Measurements from ENCODE around the gene MYO5B. TPM values are rescaled to one million over a fixed set of nuclear protein-coding genes. Genes with fewer than 3 reads are reported as not detected.

Gene MYO5B
- polyA plus RNA-seq, 1 of the 3 experiments (the other 2 are of a cell fraction): 1.3 TPM

DNA sequence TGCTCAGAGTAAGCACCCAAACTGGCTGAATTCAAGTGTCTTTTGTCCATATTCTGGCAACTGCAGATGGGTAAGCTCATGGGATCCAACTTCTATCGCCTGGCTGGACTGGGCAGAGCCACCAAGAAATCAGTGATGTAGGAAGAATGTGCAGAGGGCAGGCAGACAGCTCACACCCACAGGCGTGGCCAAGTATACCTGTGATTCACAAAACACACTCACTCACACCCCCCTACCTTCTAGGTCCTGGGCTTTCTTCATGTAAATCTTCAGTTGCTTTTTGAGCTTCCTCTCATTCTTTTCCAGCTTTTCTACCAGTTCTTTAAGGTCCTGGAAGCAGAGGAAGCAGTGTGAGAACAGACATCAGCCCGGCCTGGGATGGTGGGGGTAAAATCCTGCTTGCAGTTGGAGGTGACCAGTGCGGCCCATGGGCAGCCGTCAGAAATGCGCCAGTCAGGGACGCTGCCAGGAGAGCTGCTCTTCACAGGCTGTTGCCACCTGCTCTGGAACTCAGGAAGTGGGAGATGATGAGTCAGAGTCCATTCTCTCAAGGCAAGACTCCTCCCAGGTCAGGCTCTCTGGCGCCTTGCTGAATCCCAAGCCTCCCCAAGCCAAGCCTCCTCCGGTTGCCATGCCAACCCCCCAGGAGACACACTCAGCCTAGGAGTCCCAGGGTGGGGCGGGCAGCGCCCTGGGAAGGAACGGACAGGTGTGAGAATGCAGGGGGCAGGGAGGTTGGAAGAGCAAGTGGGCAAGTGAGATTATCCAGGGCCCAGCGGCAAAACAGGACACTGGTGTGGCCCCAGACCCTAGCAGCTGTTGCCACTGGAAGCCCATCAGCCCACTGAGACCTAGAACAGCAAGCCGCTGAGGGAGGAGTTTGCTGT lies 345.4 kb downstream of the MYO5B start (continued):
- TF ChIP-seq, protein P1, sequence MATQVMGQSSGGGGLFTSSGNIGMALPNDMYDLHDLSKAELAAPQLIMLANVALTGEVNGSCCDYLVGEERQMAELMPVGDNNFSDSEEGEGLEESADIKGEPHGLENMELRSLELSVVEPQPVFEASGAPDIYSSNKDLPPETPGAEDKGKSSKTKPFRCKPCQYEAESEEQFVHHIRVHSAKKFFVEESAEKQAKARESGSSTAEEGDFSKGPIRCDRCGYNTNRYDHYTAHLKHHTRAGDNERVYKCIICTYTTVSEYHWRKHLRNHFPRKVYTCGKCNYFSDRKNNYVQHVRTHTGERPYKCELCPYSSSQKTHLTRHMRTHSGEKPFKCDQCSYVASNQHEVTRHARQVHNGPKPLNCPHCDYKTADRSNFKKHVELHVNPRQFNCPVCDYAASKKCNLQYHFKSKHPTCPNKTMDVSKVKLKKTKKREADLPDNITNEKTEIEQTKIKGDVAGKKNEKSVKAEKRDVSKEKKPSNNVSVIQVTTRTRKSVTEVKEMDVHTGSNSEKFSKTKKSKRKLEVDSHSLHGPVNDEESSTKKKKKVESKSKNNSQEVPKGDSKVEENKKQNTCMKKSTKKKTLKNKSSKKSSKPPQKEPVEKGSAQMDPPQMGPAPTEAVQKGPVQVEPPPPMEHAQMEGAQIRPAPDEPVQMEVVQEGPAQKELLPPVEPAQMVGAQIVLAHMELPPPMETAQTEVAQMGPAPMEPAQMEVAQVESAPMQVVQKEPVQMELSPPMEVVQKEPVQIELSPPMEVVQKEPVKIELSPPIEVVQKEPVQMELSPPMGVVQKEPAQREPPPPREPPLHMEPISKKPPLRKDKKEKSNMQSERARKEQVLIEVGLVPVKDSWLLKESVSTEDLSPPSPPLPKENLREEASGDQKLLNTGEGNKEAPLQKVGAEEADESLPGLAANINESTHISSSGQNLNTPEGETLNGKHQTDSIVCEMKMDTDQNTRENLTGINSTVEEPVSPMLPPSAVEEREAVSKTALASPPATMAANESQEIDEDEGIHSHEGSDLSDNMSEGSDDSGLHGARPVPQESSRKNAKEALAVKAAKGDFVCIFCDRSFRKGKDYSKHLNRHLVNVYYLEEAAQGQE (IDR thresholded peaks at IDR 0.05; ENCODE audit: low read depth, low read length): 0 out of 2 replicates have a peak, but pooled peaks have one; percentile 21

DNA sequence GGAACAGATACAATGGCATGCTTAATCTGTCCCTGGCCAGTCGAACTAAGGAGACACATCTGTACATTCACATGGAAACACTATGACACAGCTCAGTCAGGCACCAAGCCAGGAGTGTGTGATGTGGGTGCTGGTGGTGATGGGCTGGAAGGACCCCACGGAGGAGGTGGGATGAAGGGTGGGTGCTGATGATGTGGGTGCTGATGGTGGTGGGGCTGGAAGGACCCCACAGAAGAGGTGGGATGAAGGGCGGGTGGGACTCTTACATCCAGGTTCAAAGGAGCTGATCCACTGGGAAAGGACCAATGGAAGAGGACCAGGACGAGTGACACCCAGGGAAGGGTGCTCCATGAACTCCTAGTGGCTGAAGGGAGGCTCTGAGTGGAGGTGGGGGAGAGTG lies 346.8 kb downstream of the MYO5B start:
- ChIA-PET POLR2A (no interaction called here), CTCF (interaction anchor here (4.1 to 10.9 kb wide), 2 partner anchors 12 to 337 kb away, joined by 24 to 110 read pairs; no protein-coding TSS in a partner anchor)
- H3K9ac ChIP-seq: no peak overlapping the region
- H3K27me3 ChIP-seq (ENCODE audit: insufficient read depth): no peaks in the 10 kb centered on the region
- H3K9me2 ChIP-seq: no peaks in the 10 kb centered on the region
- TF ChIP-seq SIN3A (IDR thresholded peaks at IDR 0.05; ENCODE audit: borderline replicate concordance, low read depth, low read length) (no peak), CHD2 (IDR thresholded peaks at IDR 0.05; ENCODE audit: low read length, partially characterized antibody) (no peak), SMC3 (IDR thresholded peaks at IDR 0.05; ENCODE audit: low read depth, low read length) (no peak), TEAD4 (IDR thresholded peaks at IDR 0.05; ENCODE audit: borderline replicate concordance, insufficient read depth) (no peak), RFX5 (IDR thresholded peaks at IDR 0.05; ENCODE audit: low read length) (no peak), JUND (IDR thresholded peaks at IDR 0.05) (no peak), TAF1 (IDR thresholded peaks at IDR 0.05; ENCODE audit: borderline replicate concordance, low read depth, low read length) (no peak), MXI1 (IDR thresholded peaks at IDR 0.05; ENCODE audit: low read depth, low read length) (no peak), TCF12 (IDR thresholded peaks at IDR 0.05) (no peak), EP300 (IDR thresholded peaks at IDR 0.05; ENCODE audit: borderline replicate concordance in 1 of 2, low read depth in 1 of 2, low read length in 1 of 2) (no peak), NFIC (IDR thresholded peaks at IDR 0.05; ENCODE audit: borderline replicate concordance) (no peak), ELF1 (IDR thresholded peaks at IDR 0.05) (no peak), EZH2phosphoT487 (IDR thresholded peaks at IDR 0.05; ENCODE audit: borderline replicate concordance, low read depth) (no peak), RCOR1 (IDR thresholded peaks at IDR 0.05; ENCODE audit: low read length) (no peak)
- TF ChIP-seq, protein P2, sequence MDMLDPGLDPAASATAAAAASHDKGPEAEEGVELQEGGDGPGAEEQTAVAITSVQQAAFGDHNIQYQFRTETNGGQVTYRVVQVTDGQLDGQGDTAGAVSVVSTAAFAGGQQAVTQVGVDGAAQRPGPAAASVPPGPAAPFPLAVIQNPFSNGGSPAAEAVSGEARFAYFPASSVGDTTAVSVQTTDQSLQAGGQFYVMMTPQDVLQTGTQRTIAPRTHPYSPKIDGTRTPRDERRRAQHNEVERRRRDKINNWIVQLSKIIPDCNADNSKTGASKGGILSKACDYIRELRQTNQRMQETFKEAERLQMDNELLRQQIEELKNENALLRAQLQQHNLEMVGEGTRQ (IDR thresholded peaks at IDR 0.05; ENCODE audit: borderline replicate concordance, low read depth, low read length): no peak
- TF ChIP-seq, protein P3, sequence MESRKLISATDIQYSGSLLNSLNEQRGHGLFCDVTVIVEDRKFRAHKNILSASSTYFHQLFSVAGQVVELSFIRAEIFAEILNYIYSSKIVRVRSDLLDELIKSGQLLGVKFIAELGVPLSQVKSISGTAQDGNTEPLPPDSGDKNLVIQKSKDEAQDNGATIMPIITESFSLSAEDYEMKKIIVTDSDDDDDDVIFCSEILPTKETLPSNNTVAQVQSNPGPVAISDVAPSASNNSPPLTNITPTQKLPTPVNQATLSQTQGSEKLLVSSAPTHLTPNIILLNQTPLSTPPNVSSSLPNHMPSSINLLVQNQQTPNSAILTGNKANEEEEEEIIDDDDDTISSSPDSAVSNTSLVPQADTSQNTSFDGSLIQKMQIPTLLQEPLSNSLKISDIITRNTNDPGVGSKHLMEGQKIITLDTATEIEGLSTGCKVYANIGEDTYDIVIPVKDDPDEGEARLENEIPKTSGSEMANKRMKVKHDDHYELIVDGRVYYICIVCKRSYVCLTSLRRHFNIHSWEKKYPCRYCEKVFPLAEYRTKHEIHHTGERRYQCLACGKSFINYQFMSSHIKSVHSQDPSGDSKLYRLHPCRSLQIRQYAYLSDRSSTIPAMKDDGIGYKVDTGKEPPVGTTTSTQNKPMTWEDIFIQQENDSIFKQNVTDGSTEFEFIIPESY (IDR thresholded peaks at IDR 0.05; ENCODE audit: borderline replicate concordance, low read depth): no peak
- TF ChIP-seq, protein P4, sequence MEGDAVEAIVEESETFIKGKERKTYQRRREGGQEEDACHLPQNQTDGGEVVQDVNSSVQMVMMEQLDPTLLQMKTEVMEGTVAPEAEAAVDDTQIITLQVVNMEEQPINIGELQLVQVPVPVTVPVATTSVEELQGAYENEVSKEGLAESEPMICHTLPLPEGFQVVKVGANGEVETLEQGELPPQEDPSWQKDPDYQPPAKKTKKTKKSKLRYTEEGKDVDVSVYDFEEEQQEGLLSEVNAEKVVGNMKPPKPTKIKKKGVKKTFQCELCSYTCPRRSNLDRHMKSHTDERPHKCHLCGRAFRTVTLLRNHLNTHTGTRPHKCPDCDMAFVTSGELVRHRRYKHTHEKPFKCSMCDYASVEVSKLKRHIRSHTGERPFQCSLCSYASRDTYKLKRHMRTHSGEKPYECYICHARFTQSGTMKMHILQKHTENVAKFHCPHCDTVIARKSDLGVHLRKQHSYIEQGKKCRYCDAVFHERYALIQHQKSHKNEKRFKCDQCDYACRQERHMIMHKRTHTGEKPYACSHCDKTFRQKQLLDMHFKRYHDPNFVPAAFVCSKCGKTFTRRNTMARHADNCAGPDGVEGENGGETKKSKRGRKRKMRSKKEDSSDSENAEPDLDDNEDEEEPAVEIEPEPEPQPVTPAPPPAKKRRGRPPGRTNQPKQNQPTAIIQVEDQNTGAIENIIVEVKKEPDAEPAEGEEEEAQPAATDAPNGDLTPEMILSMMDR (IDR thresholded peaks at IDR 0.05): no peak
- TF ChIP-seq, protein P5, sequence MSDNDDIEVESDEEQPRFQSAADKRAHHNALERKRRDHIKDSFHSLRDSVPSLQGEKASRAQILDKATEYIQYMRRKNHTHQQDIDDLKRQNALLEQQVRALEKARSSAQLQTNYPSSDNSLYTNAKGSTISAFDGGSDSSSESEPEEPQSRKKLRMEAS (IDR thresholded peaks at IDR 0.05; ENCODE audit: low read depth): no peak
- no peak for DNase-seq
- 90% methylated on average over 3 of the region's 4 CpGs for WGBS (ENCODE audit: low lambda C conversion rate)
- H4K20me1 ChIP-seq (ENCODE audit: insufficient read depth): no peaks in the 10 kb centered on the region
- peaks cover 5 to 15% of the 10 kb centered on the region in 2 experiments; a peak in 3 of 4 replicates for H3K4me1 ChIP-seq (ENCODE audit: control insufficient read depth in 1 of 2, insufficient read depth in 2 of 2, low read depth in 1 of 2, low read length in 1 of 2)
- no peak overlapping the region for H3K4me2 ChIP-seq
- H2AFZ ChIP-seq (ENCODE audit: low read depth): no peak overlapping the region
- no peak overlapping the region for H3K27ac ChIP-seq (ENCODE audit: low read depth in 2 of 2, low read length in 1 of 2)
- no peaks in the 10 kb centered on the region for H3K79me2 ChIP-seq (ENCODE audit: insufficient read depth)
- H3K4me3 ChIP-seq (ENCODE audit: low read depth in 2 of 2, low read length in 1 of 2): no peak overlapping the region
- H3K9me3 ChIP-seq: no peaks in the 10 kb centered on the region
- H3K36me3 ChIP-seq (replicated peaks in 1 of 2; ENCODE audit: control insufficient read depth in 1 of 2, insufficient read depth in 2 of 2, low read length in 1 of 2): no peaks in the 10 kb centered on the region
- no peaks in the 10 kb centered on the region for H3F3A ChIP-seq (replicated peaks; ENCODE audit: insufficient read depth)

Measured in SK-N-SH (cell line).